T-helper 22 cell (primary cell): Measurements from ENCODE around the gene OSCP1.
A peak's percentile ranks its signal among the peaks of the same experiment; 100 is the strongest.

Source experiments
- DNase-seq: peaks from one replicate; pipeline ENCODE4 v3.0.0-alpha.2; 2020; ENCODE audit warnings: low read depth

Gene OSCP1

GRCh38 chr1:36446746-36447145, 3.5 kb downstream of the OSCP1 start:
- DNase-seq, result no peak

GRCh38 chr1:36446271-36446670, 4.0 kb downstream of the OSCP1 start:
- DNase-seq, result no peak

DNA sequence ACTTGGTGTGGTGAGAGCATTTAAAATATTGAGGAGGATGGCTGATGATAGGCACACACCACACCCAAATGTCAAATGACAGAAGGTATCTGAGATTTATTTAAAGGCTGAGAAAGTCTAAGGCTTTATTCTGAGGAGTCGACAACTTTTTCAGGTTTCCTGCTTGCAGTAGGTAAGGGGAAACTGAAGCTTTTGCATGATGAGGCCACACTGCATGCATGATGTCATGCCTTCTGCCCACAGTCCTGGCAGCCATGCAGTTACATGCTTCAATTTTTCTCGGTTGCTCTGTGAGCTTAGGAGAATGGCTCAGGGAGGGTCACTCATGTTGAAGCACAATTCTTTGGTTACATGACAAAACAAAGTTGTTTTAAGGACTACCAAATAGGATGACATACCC, 7.0 kb downstream of the OSCP1 start:
- no peak for DNase-seq

DNA sequence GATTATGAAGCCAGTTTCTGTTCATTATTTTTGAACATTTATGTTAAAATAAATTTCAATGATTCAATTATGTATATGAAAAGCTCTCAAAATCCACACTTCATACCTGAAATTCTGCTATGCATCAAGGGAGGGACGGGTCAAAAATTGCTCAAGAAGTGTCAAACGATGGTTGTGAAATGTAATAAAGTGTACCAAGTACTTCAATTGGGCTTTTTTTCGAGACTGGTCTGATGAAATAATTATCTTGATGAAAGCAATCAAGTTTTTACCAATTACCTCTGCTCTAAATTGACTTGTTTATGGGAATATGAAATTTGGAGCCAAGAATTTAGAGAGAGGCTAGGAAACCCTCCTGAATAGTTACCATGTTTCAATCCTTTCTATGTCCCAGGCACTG, 7.9 kb downstream of the OSCP1 start:
- no peak for DNase-seq

DNA sequence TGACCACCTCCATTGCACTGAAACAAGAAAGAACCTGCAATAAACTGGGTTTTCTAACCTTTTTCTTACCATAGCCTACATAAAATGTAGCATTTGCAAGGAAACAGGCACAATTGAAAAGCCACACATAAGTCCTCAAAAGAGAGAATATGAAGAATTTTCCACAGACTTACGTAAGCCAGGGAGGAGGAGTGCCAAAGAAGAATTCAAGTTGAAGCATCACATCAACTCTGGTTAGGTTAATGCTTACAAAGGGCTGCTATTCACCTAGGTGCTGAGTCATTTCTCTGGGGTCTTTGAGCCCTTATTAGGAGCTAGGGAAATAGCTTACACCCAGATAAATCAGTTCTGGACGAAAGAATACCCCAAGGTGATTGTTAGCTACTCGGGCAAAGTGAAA, 9.6 kb downstream of the OSCP1 start:
- DNase-seq, result no peak

- DNase-seq, result no peak
Observed at GRCh38 chr1:36440044-36440443, 10.2 kb downstream of the OSCP1 start.

DNA sequence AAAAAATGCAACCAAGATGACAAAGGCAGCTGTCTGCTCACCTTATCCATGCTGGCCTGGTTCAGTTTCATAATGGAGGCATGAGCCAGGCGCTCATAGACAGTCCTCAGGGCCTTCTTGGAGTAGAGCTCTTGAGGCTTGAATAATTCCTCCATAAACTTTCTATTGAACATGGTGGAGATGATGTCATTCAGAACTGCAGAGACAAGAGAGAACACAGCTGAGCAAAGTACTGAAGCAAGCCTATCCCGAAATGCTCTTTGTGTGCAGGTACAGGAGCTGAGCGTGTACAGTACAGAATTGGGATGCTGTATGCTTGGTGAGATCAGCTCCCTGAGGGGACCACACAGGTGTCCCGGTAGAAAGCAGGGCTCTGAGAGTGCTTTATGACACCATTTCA, 11.5 kb downstream of the OSCP1 start:
- no peak for DNase-seq

DNA sequence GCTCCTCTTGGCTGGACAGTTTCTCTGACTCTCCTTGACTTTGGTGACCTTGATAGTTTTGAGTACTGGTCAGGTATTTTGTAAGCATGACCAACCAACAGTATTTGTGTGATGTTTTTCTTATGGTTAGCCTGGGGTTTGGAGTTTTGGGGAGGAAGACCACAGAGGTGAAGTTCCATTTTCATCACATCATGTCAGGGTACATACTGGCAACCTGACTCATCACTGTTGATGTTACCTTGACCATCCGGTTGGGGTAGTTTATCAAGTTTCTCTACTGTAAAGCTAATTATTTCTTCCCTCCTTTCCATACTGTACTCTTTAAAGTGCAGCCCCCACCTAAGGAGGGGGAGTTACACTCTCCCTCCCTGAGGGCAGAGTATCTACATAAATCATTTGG, 13.4 kb downstream of the OSCP1 start:
- DNase-seq, result no peak

DNA sequence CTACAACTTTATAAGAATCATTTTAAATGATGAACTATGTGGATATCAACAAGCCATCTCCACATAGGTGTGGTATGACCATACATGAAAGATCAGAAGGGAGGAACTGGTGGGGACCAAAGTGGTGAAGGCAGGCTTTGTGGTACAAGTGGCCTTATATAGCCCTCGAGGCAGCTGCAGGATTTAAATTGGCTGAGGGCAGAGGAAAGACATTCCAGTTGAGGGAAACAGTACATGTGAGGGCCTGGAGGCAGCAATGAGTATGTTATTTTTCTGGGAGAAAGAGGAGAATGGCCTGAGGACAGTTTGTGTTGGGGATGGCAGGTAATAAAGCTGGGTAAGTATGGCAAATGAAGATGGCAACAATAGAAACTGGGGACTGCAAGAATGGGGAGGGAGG, 17.1 kb downstream of the OSCP1 start:
- DNase-seq, result no peak

DNA sequence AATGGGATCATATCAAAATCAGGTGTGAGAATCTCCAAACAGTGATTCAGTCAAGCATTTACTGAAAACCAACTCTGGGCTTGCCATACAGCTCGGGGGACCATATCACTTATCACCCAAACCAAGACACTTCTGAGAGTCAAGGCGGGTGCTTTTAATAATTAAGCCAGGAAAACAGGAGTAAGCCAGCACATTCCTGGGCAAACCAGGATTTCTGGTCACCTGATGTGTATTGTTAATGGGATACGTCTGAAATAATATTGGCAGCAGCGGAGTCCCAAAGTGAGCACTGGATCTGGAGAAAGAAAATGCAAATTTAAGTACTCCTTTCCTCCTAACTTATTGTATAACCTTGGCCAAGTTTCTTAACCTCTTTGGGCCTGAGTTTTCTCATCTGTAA, 17.6 kb downstream of the OSCP1 start:
- DNase-seq, result no peak

- no peak for DNase-seq
Observed at GRCh38 chr1:36425791-36426190, 24.5 kb downstream of the OSCP1 start.

DNA sequence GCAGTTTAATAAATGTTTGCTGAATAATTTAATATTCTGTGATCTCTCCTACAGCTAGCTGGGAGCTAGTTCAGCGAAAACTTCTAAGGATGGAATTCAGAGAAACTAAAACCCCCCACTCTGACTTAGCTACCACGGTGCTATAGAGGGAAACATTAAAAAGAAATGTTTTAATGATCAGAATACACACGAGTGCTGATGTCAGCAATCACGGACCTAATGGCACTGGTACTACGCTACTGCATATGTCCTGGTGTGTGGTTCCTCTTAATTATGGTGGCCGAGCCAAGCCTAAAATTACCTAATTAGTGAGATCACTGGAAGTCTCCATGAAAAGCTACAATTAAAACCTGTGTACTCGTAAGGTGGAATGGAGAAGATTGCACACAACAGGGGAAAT, 28.6 kb downstream of the OSCP1 start:
- no peak for DNase-seq

DNA sequence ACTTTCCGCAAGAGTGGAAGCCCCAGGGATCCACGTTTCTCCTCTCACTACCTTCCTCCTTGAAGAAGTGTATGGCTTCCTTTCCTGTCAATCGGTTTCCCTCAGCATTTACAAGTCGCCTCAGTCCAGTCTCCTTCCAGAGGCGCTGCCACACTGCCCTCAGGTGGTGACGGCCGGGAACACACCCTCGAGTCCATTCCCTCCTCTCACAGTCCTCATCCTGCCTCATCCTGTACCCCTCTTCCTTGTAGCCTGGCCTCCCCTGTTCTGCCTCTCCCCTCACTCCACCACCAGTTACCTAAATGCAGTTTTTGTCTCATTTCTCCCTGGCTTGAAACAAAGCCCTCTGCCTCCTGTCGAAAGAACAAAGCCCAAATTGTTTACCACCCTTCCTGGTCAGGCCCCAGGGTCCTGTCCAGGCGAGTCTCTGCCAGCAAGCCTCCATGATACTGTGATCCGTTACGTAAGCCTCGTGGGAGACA, 29.4 kb downstream of the OSCP1 start:
- peak; percentile 67 for DNase-seq

DNA sequence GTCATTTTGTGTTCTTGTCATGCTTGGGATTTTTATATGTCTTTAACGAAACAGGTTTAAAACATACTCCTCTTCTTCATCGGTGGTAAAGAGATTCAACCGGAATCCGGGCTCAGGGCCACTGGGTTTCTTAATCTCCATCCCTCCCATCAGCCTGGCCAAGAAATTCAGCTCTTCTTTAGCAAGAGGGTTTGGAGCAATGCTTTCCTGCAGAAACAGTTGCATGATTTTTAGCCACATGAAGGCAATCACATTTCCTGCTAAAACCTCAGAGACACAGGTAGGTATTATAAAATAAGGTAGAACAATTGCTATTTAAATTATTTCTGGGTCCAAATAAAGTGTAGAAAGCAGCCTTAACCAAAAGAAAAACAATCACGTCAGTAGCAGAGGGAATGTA, 29.8 kb downstream of the OSCP1 start:
- DNase-seq, result no peak

- DNase-seq, result no peak
Observed at GRCh38 chr1:36419569-36419968, 30.7 kb downstream of the OSCP1 start.

DNA sequence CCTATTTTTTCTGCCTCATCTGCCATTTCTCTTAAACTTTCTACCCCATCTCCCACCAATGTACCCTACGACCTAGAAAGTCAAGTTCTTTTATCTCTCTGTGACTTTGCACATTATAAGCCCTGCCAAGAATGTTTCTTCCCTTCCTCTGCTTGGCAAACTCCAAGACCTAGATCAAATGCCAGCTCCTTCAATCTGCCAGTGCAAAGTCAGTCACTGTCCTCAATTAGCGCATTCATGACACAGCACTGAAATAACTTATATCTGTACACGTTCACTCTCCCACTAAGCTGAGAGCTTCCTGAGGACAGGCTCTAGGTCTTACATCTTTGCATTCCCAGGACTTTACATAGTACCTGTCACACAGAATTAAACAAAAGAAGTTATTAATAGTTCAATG, 31.1 kb downstream of the OSCP1 start:
- no peak for DNase-seq

GRCh38 chr1:36417931-36418330, 32.3 kb downstream of the OSCP1 start:
- no peak for DNase-seq

- no peak for DNase-seq
Observed at GRCh38 chr1:36415661-36416326, 34.5 kb downstream of the OSCP1 start.

DNA sequence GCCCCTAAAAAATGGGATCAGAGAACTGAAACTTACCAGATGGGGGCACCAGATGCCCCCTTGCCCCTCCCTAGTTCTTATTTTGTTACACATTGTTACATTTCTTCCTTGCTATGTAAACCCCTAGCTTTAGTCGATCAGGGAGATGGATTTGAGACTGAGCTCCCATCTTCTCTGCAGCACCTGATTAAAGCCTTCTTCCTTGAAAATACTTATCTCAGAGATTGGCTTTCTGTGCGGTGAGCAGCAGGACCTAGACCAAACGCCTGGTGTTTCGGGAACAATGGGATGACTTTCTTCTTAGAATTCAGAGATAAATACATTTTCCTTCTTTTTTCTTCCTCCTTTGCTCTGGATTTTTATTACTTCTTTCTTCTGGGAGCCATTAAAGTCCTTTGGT, 35.9 kb downstream of the OSCP1 start:
- no peak for DNase-seq

DNA sequence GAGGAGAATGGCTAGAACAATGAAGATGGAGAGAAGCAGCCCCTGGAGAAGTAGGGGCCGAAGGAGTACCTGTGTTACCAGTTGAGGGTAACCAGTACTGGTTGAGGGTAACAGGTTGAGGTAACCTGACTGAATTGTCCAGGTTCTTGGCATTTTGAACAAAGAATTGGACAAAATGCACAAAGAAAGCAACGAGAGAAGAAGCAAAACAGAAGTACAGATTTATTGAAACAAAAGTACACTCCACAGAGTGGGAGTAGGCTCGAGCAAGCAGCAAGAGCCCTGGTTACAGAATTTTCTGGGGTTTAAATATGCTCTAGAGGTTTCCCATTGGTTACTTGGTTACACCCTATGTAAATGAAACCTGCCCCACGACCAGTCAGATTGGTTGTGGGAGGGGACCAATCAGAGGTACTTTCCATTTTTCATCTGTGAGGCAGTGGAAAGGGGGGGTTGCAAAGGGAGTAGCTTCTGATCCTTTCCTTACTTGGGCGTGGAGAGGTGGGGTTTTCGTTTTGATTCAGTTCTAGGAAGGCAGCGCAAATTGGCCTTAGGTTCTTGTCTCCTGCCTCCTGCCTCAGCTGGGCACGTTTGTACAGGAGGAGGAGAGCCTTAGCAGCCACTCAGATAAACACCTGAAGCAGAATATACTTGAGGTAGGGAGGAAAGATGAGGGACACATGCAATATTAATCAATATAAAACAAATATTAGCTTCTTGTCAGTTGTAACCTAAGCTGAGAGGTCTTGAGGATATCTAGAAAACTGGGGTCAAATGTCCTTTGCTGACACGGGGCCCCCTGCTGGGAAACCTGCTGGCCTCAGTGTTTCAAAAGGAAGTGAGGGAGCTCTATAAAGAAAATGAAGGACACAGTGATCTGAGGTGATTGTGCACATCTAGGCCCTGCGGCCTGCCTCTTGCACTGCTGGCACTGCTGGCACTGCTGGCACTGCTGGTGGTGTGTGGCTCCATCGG, 38.3 kb downstream of the OSCP1 start:
- peak; percentile 31 for DNase-seq

DNA sequence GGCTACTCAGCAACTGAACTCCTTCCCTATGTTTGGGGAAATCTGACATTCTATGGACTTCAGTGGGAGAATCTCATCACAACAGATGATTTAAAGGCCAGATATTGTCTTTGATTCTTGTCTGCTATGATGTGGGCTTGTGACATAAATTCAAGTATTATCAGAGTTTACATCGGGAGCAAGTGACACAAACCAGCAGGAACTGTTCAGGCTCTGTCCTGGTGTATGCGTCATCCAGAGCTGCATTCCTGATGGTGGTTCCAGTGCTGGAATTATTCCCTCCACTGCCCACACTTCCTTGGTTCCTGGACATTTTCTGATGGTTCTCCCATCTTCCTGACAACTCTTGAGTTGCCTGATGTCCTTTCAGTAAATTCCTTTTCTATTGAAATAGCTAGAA, 41.8 kb downstream of the OSCP1 start:
- no peak for DNase-seq

DNA sequence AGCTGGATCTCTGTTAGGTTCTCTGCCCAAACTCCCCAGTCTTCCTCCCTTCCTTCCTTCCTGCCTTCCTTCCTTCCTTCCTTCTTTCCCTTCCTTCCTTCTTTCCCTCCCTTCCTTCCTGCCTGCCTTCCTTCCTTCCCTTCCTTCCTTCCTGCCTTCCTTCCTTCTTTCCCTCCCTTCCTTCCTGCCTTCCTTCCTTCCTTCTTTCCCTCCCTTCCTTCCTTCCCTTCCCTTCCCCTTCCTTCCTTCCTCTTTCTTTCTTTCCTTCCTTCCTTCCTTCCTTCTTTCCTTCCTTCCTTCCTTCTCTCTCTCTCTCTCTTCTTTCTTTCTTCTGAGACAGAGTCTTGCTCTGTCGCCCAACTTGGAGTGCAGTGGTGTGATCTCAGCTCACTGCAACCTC, 43.8 kb downstream of the OSCP1 start:
- DNase-seq, result no peak

GRCh38 chr1:36402504-36402890, 47.8 kb downstream of the OSCP1 start:
- no peak for DNase-seq
